Neural progenitor cell (in vitro differentiated cells): ENCODE data around the gene ITGB3. TPM values are rescaled to one million over a fixed set of nuclear protein-coding genes. Genes with fewer than 3 reads are reported as not detected.
A peak's percentile ranks its signal among the peaks of the same experiment; 100 is the strongest.

Experiments
- DNase-seq: peaks from one replicate; pipeline ENCODE4 v3.0.0-alpha.2; 2016; ENCODE audit warnings: low spot score
- H2AFZ ChIP-seq: fragments of 200-600 bp; sonication (generic); replicated peaks from 2 replicates; pipeline ENCODE4 v1.6.1; 2016; ENCODE audit warnings: antibody characterized with exemption
- H3F3A ChIP-seq: fragments of 200-600 bp; sonication (generic); 2 replicates; pipeline ENCODE4 v1.6.1; 2016; ENCODE audit warnings: antibody characterized with exemption, low read depth
- H3K27ac ChIP-seq: fragments of 200-600 bp; sonication (generic); 2 replicates; pipeline ENCODE4 v1.5.1; 2016; ENCODE audit warnings: mild to moderate bottlenecking
- H3K27me3 ChIP-seq: fragments of 200-600 bp; sonication (generic); 2 replicates; pipeline ENCODE4 v1.6.1; 2016; ENCODE audit warnings: mild to moderate bottlenecking, moderate library complexity
- H3K36me3 ChIP-seq: fragments of 200-600 bp; sonication (generic); 2 replicates; pipeline ENCODE4 v1.5.1; 2016
- H3K4me1 ChIP-seq: fragments of 200-600 bp; sonication (generic); 2 replicates; pipeline ENCODE4 v1.6.1; 2016; ENCODE audit warnings: mixed run types
- H3K4me2 ChIP-seq: fragments of 200-600 bp; sonication (generic); 2 replicates; pipeline ENCODE4 v1.6.1; 2016
- H3K4me3 ChIP-seq: fragments of 200-600 bp; sonication (generic); 2 replicates; pipeline ENCODE4 v1.5.1; 2016
- H3K79me2 ChIP-seq: fragments of 200-600 bp; sonication (generic); 2 replicates; pipeline ENCODE4 v1.6.1; 2016; ENCODE audit warnings: low read depth
- H3K9ac ChIP-seq: fragments of 200-600 bp; sonication (generic); 2 replicates; pipeline ENCODE4 v1.6.1; 2016
- H3K9me3 ChIP-seq: fragments of 200-600 bp; sonication (generic); 2 replicates; pipeline ENCODE4 v1.5.1; 2016; ENCODE audit warnings: low read depth
- H4K20me1 ChIP-seq: fragments of 200-600 bp; sonication (generic); 2 replicates; pipeline ENCODE4 v1.6.1; 2016; ENCODE audit warnings: low read depth
- H3K27ac Mint-ChIP-seq: 3 replicates; pipeline ENCODE4 v1.8.0; 2021; ENCODE audit warnings: mixed read lengths
- H3K27me3 Mint-ChIP-seq: 2 replicates; pipeline ENCODE4 v1.8.0; 2022; ENCODE audit warnings: low read depth, mild to moderate bottlenecking, inconsistent platforms, moderate library complexity, mixed read lengths; ENCODE audit not compliant: insufficient read depth
- H3K36me3 Mint-ChIP-seq: 3 replicates; pipeline ENCODE4 v1.8.0; 2021; ENCODE audit warnings: mixed read lengths
- H3K4me1 Mint-ChIP-seq: 3 replicates; pipeline ENCODE4 v1.8.0; 2021; ENCODE audit warnings: mixed read lengths
- H3K4me3 Mint-ChIP-seq: 3 replicates; pipeline ENCODE4 v1.8.0; 2021; ENCODE audit warnings: mild to moderate bottlenecking, moderate library complexity, mixed read lengths
- H3K9me3 Mint-ChIP-seq: 3 replicates; pipeline ENCODE4 v1.8.0; 2020; ENCODE audit warnings: mixed read lengths
- EZH2 ChIP-seq: fragments of 200-600 bp; sonication (generic); IDR thresholded peaks from 2 replicates; pipeline ENCODE4 v1.6.1; 2017; ENCODE audit warnings: antibody characterized with exemption, mild to moderate bottlenecking, moderate library complexity
- EZH2phosphoT487 ChIP-seq: fragments of 200-600 bp; sonication (generic); IDR thresholded peaks from 2 replicates; pipeline ENCODE4 v1.6.1; 2017; ENCODE audit warnings: antibody characterized with exemption
- total RNA-seq: library from RNA; depleted of rRNA; stranded (reverse); fragments of >200 nt; gene quantifications from 2 replicates; pipeline ENCODE4 v1.2.3, GENCODE V29; 2015; ENCODE audit warnings: low replicate concordance
- TF ChIP-seq, protein P1 (sequence below): fragments of 200-600 bp; sonication (generic); IDR thresholded peaks from 2 replicates; pipeline ENCODE4 v1.5.1; 2017; ENCODE audit warnings: antibody characterized with exemption, mild to moderate bottlenecking

The ITGB3 gene
- total RNA-seq, 1 donor from 2014 or later = 0.47 TPM

DNA sequence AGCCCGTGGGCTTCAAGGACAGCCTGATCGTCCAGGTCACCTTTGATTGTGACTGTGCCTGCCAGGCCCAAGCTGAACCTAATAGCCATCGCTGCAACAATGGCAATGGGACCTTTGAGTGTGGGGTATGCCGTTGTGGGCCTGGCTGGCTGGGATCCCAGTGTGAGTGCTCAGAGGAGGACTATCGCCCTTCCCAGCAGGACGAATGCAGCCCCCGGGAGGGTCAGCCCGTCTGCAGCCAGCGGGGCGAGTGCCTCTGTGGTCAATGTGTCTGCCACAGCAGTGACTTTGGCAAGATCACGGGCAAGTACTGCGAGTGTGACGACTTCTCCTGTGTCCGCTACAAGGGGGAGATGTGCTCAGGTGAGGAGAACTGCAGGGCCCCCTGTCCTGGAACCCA lies 38.6 kb downstream of the ITGB3 start:
- no peaks in the 10 kb centered on the region for H3K9me3 Mint-ChIP-seq
- H3K27ac Mint-ChIP-seq = no peak overlapping the region
- no peaks in the 10 kb centered on the region for H3F3A ChIP-seq
- H3K4me1 ChIP-seq = peaks cover 13% of the 10 kb centered on the region
- no peak overlapping the region for H2AFZ ChIP-seq
- H3K36me3 Mint-ChIP-seq = no peaks in the 10 kb centered on the region
- no peaks in the 10 kb centered on the region for H3K36me3 ChIP-seq
- H3K27ac ChIP-seq = no peak overlapping the region
- peaks cover 19% of the 10 kb centered on the region for H3K4me1 Mint-ChIP-seq
- no peaks in the 10 kb centered on the region for H3K79me2 ChIP-seq
- no peak overlapping the region for H3K9ac ChIP-seq
- H4K20me1 ChIP-seq = no peaks in the 10 kb centered on the region
- H3K4me3 Mint-ChIP-seq = no peak overlapping the region
- H3K27me3 Mint-ChIP-seq = peaks cover 5% of the 10 kb centered on the region
- TF ChIP-seq, protein P1, sequence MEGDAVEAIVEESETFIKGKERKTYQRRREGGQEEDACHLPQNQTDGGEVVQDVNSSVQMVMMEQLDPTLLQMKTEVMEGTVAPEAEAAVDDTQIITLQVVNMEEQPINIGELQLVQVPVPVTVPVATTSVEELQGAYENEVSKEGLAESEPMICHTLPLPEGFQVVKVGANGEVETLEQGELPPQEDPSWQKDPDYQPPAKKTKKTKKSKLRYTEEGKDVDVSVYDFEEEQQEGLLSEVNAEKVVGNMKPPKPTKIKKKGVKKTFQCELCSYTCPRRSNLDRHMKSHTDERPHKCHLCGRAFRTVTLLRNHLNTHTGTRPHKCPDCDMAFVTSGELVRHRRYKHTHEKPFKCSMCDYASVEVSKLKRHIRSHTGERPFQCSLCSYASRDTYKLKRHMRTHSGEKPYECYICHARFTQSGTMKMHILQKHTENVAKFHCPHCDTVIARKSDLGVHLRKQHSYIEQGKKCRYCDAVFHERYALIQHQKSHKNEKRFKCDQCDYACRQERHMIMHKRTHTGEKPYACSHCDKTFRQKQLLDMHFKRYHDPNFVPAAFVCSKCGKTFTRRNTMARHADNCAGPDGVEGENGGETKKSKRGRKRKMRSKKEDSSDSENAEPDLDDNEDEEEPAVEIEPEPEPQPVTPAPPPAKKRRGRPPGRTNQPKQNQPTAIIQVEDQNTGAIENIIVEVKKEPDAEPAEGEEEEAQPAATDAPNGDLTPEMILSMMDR = no peak
- no peak for TF ChIP-seq EZH2
- no peak for TF ChIP-seq EZH2phosphoT487
- H3K4me2 ChIP-seq = no peak overlapping the region
- no peak for DNase-seq
- H3K9me3 ChIP-seq = no peaks in the 10 kb centered on the region
- no peaks in the 10 kb centered on the region for H3K27me3 ChIP-seq
- H3K4me3 ChIP-seq = no peak overlapping the region

DNA sequence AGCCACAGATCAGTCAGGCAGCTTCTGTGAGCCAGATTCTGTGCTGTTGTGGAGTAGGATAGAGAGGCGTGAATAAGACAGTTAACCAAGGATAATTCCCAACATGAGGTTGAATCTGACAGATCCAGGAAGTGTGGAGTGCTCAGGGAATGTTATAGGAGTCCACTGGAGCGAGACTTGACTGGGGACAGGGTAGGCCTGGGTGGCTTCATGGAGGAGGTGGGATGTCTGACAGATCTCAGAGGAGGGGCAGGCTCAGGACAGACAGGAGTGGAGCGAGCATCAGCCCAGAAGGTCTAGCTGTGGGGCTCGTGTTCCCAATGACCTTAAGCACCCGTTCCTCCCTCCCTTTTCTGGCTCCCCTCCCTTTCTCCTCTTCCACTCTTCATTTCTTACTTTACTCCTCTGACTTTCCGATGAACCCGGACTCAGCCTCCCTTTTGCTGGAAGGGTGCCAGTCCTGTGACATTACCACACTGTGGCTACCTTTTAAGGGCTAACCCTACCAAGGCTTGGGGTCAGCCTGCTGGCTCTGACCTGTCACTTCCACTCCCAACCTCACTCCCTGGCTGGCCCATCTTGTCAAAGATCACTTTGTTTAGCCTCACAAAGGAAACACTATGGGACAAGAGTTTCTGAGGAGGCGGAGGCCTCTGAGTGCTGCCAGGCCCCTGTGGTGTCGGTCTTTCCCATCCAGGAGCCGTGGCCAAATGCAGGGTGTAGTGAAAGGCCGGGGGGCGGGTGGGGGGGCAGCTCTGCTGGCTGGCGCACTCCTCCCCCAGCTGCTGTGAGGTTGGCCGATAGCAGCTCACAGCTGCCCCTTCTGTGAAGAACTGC lies 41.6 kb downstream of the ITGB3 start:
- no peaks in the 10 kb centered on the region for H3K36me3 Mint-ChIP-seq
- no peaks in the 10 kb centered on the region for H3K79me2 ChIP-seq
- H3K36me3 ChIP-seq = no peaks in the 10 kb centered on the region
- no peaks in the 10 kb centered on the region for H4K20me1 ChIP-seq
- peak overlapping the region; percentile 92 for H3K27ac Mint-ChIP-seq
- H3K4me1 ChIP-seq = peaks cover 13% of the 10 kb centered on the region
- H3K4me1 Mint-ChIP-seq = peaks cover 19% of the 10 kb centered on the region
- peak overlapping the region; percentile 38 for H3K4me2 ChIP-seq
- TF ChIP-seq EZH2 = no peak
- no peak for TF ChIP-seq EZH2phosphoT487
- TF ChIP-seq, protein P1 = no peak
- no peak overlapping the region for H3K9ac ChIP-seq
- H3F3A ChIP-seq = no peaks in the 10 kb centered on the region
- H2AFZ ChIP-seq = no peak overlapping the region
- H3K4me3 Mint-ChIP-seq = no peak overlapping the region
- no peaks in the 10 kb centered on the region for H3K9me3 ChIP-seq
- no peak overlapping the region for H3K4me3 ChIP-seq
- no peaks in the 10 kb centered on the region for H3K27me3 ChIP-seq
- H3K9me3 Mint-ChIP-seq = no peaks in the 10 kb centered on the region
- H3K27me3 Mint-ChIP-seq = no peaks in the 10 kb centered on the region
- DNase-seq = peak; percentile 62
- H3K27ac ChIP-seq = no peak overlapping the region

DNA sequence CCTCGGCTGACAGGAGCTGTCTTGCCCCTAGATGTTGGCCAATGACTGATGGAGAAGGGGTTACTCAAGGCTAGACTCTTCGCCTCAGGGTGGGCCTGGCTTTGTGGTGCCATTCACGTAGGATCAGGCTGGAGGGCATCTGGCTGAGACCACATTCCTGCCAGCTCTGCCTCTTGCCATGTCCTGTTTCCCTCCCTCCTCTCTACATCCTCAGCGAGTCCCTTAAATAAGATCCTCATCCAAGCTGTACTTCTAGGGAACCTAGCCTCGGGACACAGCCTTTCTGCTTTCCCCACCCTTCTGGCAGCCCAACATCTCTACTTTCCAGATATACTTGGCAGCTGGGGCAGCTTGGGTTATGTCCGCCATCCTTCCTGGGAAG lies 42.2 kb downstream of the ITGB3 start:
- no peaks in the 10 kb centered on the region for H4K20me1 ChIP-seq
- H3K4me2 ChIP-seq = no peak overlapping the region
- H3F3A ChIP-seq = no peaks in the 10 kb centered on the region
- no peaks in the 10 kb centered on the region for H3K27me3 ChIP-seq
- H3K9me3 ChIP-seq = no peaks in the 10 kb centered on the region
- H2AFZ ChIP-seq = no peak overlapping the region
- H3K27ac ChIP-seq = no peak overlapping the region
- Mint-ChIP-seq H3K9me3 (no peaks in the 10 kb centered on the region), H3K4me1 (peaks cover 19% of the 10 kb centered on the region), H3K27ac (peak overlapping the region; percentile 69), H3K27me3 (no peaks in the 10 kb centered on the region), H3K36me3 (no peaks in the 10 kb centered on the region), H3K4me3 (no peak overlapping the region)
- peaks cover 13% of the 10 kb centered on the region for H3K4me1 ChIP-seq
- H3K4me3 ChIP-seq = no peak overlapping the region
- DNase-seq = no peak
- H3K36me3 ChIP-seq = no peaks in the 10 kb centered on the region
- no peak overlapping the region for H3K9ac ChIP-seq
- TF ChIP-seq, protein P1 = no peak
- no peak for TF ChIP-seq EZH2phosphoT487
- no peak for TF ChIP-seq EZH2
- no peaks in the 10 kb centered on the region for H3K79me2 ChIP-seq
